GM06990 (cell line): ENCODE results near the gene ALOX12B.

Experiments
- DNase-seq: peaks from one replicate; pipeline ENCODE4 v3.0.0-alpha.2; 2011; ENCODE audit not compliant: insufficient read length; ENCODE audit errors: extremely low read depth
- H3K27me3 ChIP-seq: replicated peaks from 2 replicates; pipeline ENCODE4 v1.6.0; 2011; ENCODE audit warnings: low read length; ENCODE audit not compliant: control insufficient read depth, insufficient read depth
- H3K36me3 ChIP-seq: 2 replicates; pipeline ENCODE4 v1.5.1; 2011; ENCODE audit warnings: low read length; ENCODE audit not compliant: control insufficient read depth, insufficient read depth
- H3K4me3 ChIP-seq: replicated peaks from 2 replicates; pipeline ENCODE4 v1.5.1; 2011; ENCODE audit warnings: low read depth, mild to moderate bottlenecking, control low read depth, low read length
- TF ChIP-seq, protein P1 (sequence below): IDR thresholded peaks from 2 replicates; pipeline ENCODE4 v1.5.1; 2011; ENCODE audit warnings: low read length, control low read depth, mild to moderate bottlenecking, inconsistent platforms; ENCODE audit not compliant: insufficient read depth, poor library complexity, severe bottlenecking

ALOX12B gene

DNA sequence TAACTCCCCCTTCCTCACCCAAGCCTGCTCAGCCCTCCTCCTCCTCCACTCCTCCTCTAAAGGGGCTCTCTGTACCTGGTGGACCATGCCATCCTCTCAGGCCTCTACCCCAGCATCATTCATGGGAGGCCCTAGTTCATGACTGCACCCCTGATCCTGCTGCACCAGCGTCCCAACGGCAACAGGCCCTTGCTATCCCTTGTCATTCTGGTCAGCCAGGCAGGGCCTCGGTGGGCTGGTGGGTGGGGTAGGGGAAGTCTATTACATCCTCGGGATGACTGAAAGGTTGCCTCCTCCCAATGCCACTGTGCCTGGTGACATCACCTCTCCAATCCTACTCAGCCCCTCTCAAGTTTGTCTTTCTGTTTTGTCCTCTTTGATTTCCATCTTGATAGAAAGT, 19.7 kb downstream of the ALOX12B start:
- DNase-seq: no peak
- TF ChIP-seq, protein P1, sequence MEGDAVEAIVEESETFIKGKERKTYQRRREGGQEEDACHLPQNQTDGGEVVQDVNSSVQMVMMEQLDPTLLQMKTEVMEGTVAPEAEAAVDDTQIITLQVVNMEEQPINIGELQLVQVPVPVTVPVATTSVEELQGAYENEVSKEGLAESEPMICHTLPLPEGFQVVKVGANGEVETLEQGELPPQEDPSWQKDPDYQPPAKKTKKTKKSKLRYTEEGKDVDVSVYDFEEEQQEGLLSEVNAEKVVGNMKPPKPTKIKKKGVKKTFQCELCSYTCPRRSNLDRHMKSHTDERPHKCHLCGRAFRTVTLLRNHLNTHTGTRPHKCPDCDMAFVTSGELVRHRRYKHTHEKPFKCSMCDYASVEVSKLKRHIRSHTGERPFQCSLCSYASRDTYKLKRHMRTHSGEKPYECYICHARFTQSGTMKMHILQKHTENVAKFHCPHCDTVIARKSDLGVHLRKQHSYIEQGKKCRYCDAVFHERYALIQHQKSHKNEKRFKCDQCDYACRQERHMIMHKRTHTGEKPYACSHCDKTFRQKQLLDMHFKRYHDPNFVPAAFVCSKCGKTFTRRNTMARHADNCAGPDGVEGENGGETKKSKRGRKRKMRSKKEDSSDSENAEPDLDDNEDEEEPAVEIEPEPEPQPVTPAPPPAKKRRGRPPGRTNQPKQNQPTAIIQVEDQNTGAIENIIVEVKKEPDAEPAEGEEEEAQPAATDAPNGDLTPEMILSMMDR: no peak
- peaks cover 2% of the 10 kb centered on the region for H3K27me3 ChIP-seq
- no peaks in the 10 kb centered on the region for H3K36me3 ChIP-seq
- H3K4me3 ChIP-seq: no peak overlapping the region

DNA sequence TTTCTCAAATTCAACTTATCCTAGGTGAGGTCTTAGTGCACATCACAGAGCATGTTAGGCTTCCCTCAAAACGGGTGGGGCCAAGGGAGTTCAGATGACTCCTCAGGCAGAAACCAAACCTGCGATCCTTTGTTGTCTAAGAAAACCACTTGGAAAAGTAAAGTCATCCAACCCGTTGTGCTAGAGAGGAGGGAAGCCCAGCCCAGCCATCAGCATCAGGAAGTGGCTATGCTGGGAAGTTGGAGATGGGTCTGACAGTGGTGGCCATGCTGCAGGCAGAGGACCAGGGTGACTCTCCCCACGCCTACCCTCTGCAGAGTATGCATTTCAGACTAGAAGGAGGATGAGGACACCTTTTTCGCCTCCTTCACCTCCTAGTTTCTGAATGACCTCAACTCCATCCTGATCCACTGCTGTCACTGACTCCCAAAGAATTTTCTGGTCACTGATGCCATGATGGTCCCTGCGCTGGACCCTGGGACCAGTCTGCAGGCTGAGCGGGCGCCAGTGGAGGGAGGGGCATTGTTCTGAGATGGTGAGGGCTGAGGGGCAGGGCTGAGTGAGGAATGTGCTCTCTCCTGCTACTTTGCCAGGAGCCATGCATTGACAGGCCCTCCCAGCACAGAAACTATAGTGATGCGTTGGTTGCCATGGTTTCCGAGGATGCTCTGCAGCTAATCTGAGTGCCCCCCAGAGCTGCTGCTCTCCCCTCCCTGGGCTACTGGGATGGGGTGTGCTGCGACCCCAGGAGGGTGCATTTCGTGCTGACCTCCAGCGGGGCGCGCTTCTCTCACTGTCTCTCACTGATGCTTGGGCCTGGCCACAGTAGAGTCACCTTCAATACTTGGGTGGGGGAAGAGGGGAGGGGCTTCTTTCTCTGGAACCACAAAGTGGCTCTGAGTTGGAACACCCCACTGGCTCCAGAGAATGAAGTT, 20.4 kb downstream of the ALOX12B start:
- Histone ChIP-seq H3K4me3 (no peak overlapping the region), H3K36me3 (no peaks in the 10 kb centered on the region), H3K27me3 (peaks cover 2% of the 10 kb centered on the region)
- TF ChIP-seq, protein P1: no peak
- no peak for DNase-seq

DNA sequence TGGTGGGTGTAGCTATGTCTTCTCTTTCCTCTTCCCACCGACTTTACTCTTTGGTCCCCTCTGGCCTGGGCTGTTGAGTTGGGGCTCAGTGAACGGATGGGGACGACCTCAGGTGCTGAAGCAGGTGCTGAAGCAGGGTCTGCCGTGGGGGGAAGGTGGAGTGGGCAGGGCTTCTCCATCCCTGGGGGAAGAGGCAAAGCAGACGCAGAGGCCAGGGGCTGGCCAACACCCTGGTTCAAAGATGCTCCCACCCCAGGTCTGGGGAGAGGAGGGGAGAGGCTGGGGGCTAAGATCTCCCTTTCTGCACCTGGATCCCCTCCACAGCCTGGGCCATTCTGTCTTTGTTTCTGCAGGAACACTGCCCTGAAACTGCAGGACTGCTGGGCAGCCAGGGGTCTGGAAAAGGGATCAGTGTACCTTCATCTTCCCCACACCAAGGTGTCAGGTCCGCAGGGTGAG, 22.9 kb downstream of the ALOX12B start:
- no peak overlapping the region for H3K4me3 ChIP-seq
- no peak for DNase-seq
- TF ChIP-seq, protein P1: no peak
- H3K36me3 ChIP-seq: no peaks in the 10 kb centered on the region
- peaks cover 2% of the 10 kb centered on the region; the same call in 1 of the 2 replicates for H3K27me3 ChIP-seq

DNA sequence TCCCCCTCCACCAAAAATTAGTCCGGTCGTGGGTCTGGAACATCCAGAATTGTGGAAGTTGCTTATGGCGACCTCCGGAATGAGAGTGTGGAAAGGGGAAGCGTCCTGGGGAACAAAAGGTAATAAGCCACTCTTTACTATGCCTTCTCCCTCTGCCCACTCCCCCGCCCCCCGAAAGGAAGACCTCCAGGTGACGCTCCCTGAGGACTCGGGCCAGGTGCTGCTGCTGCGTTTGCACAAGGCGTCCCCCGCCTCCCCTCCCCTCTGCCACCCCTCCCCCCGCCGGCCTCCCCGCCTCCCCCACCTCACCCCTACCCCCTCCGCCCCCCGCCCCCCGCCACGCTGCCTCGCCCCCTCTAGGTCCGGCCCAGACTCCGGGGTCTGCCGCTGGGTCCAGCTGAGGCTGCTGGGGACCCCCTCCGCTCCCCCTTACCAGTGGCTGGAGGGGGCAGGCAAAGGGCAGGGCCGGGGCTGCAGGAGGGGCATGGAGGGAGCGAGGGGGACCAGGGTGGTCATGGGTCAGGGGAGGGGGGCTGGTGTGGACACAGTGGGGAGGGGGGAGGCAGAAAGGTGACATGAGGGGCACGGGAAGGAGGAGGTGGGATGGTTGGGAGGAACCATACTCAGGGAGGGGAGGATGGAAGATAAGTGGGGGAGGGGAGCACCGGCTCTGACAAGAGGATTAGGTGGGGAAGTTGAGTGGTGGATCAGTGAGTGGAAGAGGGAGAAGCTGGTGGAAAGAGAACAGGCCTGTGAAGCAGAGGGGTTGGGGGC, 23.6 kb downstream of the ALOX12B start:
- 0 out of 2 replicates have a peak, but pooled peaks cover 2% of the 10 kb centered on the region for H3K27me3 ChIP-seq
- DNase-seq: no peak
- TF ChIP-seq, protein P1: no peak
- H3K36me3 ChIP-seq: no peaks in the 10 kb centered on the region
- H3K4me3 ChIP-seq: no peak overlapping the region

- TF ChIP-seq, protein P1: no peak
- 0 out of 2 replicates have a peak, but pooled peaks cover 2% of the 10 kb centered on the region for H3K27me3 ChIP-seq
- DNase-seq: no peak
- H3K4me3 ChIP-seq: no peak overlapping the region
- H3K36me3 ChIP-seq: no peaks in the 10 kb centered on the region
Observed at GRCh38 chr17:8062807-8063483, 24.6 kb downstream of the ALOX12B start.
